BLaER1 treated with 17β-estradiol and CSF1 and Interleukin-3, amounts not matched to agents 10 nM and 100 nM (cell line): ENCODE measurements around the gene MAGI2.

Experiments used
- H3K27ac ChIP-seq, 11 experiments: shearing (Covaris generic); formaldehyde crosslinking; 2 replicates each; pipeline ENCODE4 v1.8.1; 2022
- H3K27me3 ChIP-seq, 11 experiments: shearing (Covaris generic); formaldehyde crosslinking; 2 replicates each; pipeline ENCODE4 v1.8.1; 2022
- H3K36me3 ChIP-seq, 11 experiments: shearing (Covaris generic); formaldehyde crosslinking; 2 replicates each; pipeline ENCODE4 v1.8.1; 2022
- H3K4me1 ChIP-seq, 10 experiments: shearing (Covaris generic); formaldehyde crosslinking; 2 replicates each; pipeline ENCODE4 v1.8.1; 2022
- H3K4me2 ChIP-seq, 11 experiments: shearing (Covaris generic); formaldehyde crosslinking; 2 replicates each; pipeline ENCODE4 v1.8.1; 2022
- H3K4me3 ChIP-seq, 10 experiments: shearing (Covaris generic); formaldehyde crosslinking; 2 replicates each; pipeline ENCODE4 v1.8.1; 2022
- H3K9ac ChIP-seq, 11 experiments: shearing (Covaris generic); formaldehyde crosslinking; 2 replicates each; pipeline ENCODE4 v1.8.1; 2022
- H3K9me3 ChIP-seq, 11 experiments: shearing (Covaris generic); formaldehyde crosslinking; replicated peaks in 1 of 11; 2 replicates each; pipeline ENCODE4 v1.8.1; 2022
- H4K20me1 ChIP-seq, 11 experiments: shearing (Covaris generic); formaldehyde crosslinking; 2 replicates each; pipeline ENCODE4 v1.8.1; 2022
- Cebpa-rat ChIP-seq, 11 experiments: shearing (Covaris generic); IDR thresholded peaks; 2 replicates each; pipeline ENCODE4 v1.8.1; 2022

The MAGI2 gene

DNA sequence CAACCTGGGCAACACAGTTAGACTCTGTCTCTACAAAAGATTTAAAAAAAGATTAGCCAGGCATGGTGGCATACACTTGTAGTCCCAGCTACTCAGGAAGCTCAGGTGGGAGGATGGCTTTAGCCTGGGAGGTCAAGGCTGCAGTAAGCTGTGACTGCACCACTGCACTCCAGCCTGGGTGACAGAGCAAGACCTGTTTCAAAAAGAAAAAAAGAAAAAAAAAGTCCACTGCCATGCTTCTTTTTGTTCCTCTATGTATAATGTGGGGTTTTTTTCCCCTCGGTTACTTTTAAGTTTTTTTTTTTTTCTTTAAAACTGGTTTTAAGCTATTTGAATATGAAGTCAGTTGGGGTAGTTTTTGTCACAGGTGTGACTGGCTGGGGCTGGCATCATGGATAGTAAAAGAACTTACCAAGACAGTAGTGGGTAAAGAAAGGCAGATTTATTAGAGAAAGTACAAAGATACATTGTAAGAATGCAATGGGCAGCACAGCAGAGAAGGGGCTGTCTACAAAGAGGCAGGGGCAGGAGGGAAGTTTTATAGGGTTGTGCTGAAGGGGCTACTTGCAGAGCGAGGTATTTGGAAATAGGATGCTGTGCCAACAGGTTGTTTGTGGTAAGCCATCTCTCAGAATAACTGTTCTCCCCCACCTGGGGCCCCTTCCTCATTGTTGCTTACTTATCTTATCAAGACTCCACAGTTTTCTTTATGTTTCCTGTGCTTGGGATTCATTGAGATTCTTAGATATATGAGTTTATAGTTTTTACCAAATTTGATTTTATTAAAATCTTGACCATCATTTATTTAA is 1477.6 kb downstream of the MAGI2 start:
- Histone ChIP-seq H3K27ac (no peak overlapping the region), H3K9me3 (no peaks in the 10 kb centered on the region), H4K20me1 (no peaks in the 10 kb centered on the region), H3K4me3 (no peak overlapping the region), H3K9ac (no peak overlapping the region), H3K36me3 (no peaks in the 10 kb centered on the region), H3K27me3 (no peaks in the 10 kb centered on the region), H3K4me1 (no peaks in the 10 kb centered on the region), H3K4me2 (no peak overlapping the region)
- TF ChIP-seq Cebpa-rat (IDR thresholded peaks at IDR 0.05), result no peak

DNA sequence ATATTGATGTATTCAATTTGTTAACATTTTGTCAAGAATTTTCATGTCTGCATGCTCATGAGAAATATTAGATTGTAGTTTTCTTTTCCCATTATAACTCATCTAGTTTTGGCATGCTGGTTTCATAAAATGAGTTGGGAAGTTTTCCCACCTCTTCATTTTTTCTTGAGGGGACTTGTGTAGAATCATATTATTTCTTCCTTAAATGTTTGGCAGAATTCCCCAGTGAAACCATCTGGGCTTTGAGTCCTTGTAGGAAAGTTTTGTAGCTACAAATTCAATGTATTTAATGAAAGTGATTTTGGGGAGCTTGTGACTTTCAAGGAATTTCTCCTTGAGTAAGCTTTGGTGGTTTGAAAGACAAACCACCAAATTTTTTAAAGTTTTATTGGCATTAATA is 1481.7 kb downstream of the MAGI2 start:
- no peak overlapping the region for H3K27ac ChIP-seq
- no peak for TF ChIP-seq Cebpa-rat (IDR thresholded peaks at IDR 0.05)
- no peak overlapping the region for H3K9ac ChIP-seq
- H3K9me3 ChIP-seq, result no peaks in the 10 kb centered on the region
- no peak overlapping the region for H3K4me3 ChIP-seq
- no peaks in the 10 kb centered on the region for H4K20me1 ChIP-seq
- H3K27me3 ChIP-seq, result no peaks in the 10 kb centered on the region
- H3K4me1 ChIP-seq, result no peaks in the 10 kb centered on the region
- H3K36me3 ChIP-seq, result 0 out of 22 replicates have a peak, but pooled peaks cover 0 to under 1% (median 0%) of the 10 kb centered on the region in 11 experiments
- no peak overlapping the region for H3K4me2 ChIP-seq

- no peak overlapping the region for H3K27ac ChIP-seq
- no peak for TF ChIP-seq Cebpa-rat (IDR thresholded peaks at IDR 0.05)
- no peaks in the 10 kb centered on the region for H3K9me3 ChIP-seq
- 0 out of 22 replicates have a peak, but pooled peaks cover 0 to 3% (median 0%) of the 10 kb centered on the region in 11 experiments for H3K36me3 ChIP-seq
- H3K4me2 ChIP-seq, result no peak overlapping the region
- H3K4me3 ChIP-seq, result no peak overlapping the region
- H4K20me1 ChIP-seq, result no peaks in the 10 kb centered on the region
- no peaks in the 10 kb centered on the region for H3K27me3 ChIP-seq
- no peak overlapping the region for H3K9ac ChIP-seq
- H3K4me1 ChIP-seq, result no peaks in the 10 kb centered on the region
These were observed 1486.0 kb downstream of the MAGI2 start for GRCh38 chr7:77967429-77967828.
